Measurements from ENCODE around the gene CFC1.
"Not testable (repeated sequence)": the region's sequence is repeated elsewhere in the genome, so short reads cannot be mapped to it uniquely, and the experiment has no call there.

DNA sequence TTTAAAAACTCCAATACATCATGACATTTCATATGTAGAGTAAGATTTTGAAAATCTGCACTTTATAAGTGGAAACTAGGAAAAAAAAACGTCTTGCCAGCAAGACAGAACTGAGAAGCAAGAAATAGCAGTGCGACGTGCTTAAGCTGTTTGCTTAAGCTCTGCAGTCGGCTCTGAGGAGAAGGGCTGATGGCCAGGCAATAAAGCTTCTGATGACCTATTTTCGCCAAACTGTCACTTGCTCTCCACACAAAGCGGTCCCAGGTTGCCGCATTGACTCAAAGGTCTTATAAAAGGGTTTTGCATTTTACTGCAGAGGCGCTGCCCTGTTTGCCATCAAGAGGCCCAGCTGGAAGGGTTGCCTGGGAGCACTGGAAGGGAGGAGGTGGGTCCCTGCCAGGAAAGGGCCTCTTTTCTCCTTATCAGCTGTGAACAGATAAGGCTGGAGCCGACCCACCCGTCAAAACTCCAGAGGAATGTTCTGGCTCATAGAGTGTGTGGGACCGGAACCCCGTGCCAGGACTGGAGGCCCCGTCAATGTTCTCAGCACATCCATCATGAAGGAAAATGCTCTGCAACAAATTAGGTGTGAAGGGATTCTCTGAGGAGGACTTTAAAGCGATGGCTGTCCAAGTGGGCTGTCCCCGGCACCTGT, 2.4 kb upstream of the CFC1 start:
- TF ChIP-seq, protein P1, sequence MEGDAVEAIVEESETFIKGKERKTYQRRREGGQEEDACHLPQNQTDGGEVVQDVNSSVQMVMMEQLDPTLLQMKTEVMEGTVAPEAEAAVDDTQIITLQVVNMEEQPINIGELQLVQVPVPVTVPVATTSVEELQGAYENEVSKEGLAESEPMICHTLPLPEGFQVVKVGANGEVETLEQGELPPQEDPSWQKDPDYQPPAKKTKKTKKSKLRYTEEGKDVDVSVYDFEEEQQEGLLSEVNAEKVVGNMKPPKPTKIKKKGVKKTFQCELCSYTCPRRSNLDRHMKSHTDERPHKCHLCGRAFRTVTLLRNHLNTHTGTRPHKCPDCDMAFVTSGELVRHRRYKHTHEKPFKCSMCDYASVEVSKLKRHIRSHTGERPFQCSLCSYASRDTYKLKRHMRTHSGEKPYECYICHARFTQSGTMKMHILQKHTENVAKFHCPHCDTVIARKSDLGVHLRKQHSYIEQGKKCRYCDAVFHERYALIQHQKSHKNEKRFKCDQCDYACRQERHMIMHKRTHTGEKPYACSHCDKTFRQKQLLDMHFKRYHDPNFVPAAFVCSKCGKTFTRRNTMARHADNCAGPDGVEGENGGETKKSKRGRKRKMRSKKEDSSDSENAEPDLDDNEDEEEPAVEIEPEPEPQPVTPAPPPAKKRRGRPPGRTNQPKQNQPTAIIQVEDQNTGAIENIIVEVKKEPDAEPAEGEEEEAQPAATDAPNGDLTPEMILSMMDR (conservative IDR thresholded peaks at IDR 0.05; ENCODE audit: low read depth, low read length): not testable (repeated sequence)
- not testable (repeated sequence) for TF ChIP-seq EZH2 (IDR thresholded peaks at IDR 0.05; ENCODE audit: borderline replicate concordance, low read depth, low read length, poor library complexity, severe bottlenecking)

Measured in A673 (cell line).